CD4-positive, alpha-beta T cell treated with Interleukin-17A for 1 hour (primary cell): ENCODE results near the gene PCCB.
"Not testable (repeated sequence)": the region's sequence is repeated elsewhere in the genome, so short reads cannot be mapped to it uniquely, and the experiment has no call there.

Experiments used
- DNase-seq: peaks from one replicate; pipeline ENCODE4 v3.0.0-alpha.2; 2020

Gene PCCB

GRCh38 chr3:136329593-136329992, 79.5 kb downstream of the PCCB start:
- no peak for DNase-seq

GRCh38 chr3:136330900-136331299, 80.8 kb downstream of the PCCB start:
- no peak for DNase-seq

GRCh38 chr3:136332302-136332701, 82.2 kb downstream of the PCCB start:
- no peak for DNase-seq

GRCh38 chr3:136332776-136333175, 82.6 kb downstream of the PCCB start:
- no peak for DNase-seq

GRCh38 chr3:136334209-136334608, 84.1 kb downstream of the PCCB start:
- DNase-seq: no peak

- not testable (repeated sequence) for DNase-seq
These were observed 84.6 kb downstream of the PCCB start for GRCh38 chr3:136334726-136335125.

GRCh38 chr3:136336329-136337100, 86.4 kb downstream of the PCCB start:
- DNase-seq: no peak

- no peak for DNase-seq
These were observed 93.3 kb downstream of the PCCB start for GRCh38 chr3:136343446-136343845.

- DNase-seq: no peak
These were observed 93.9 kb downstream of the PCCB start for GRCh38 chr3:136343873-136344555.

GRCh38 chr3:136346486-136346885, 96.3 kb downstream of the PCCB start:
- DNase-seq: no peak

- no peak for DNase-seq
These were observed 100.0 kb downstream of the PCCB start for GRCh38 chr3:136350132-136350531.

- no peak for DNase-seq
These were observed 100.4 kb downstream of the PCCB start for GRCh38 chr3:136350557-136350956.

- DNase-seq: no peak
These were observed 101.2 kb downstream of the PCCB start for GRCh38 chr3:136351351-136351750.

GRCh38 chr3:136351905-136352304, 101.8 kb downstream of the PCCB start:
- DNase-seq: no peak

- no peak for DNase-seq
These were observed 103.3 kb downstream of the PCCB start for GRCh38 chr3:136353461-136353860.

- no peak for DNase-seq
These were observed 116.1 kb downstream of the PCCB start for GRCh38 chr3:136366289-136366688.

GRCh38 chr3:136375800-136376199, 125.7 kb downstream of the PCCB start:
- not testable (repeated sequence) for DNase-seq

GRCh38 chr3:136377508-136377907, 127.4 kb downstream of the PCCB start:
- DNase-seq: no peak

- DNase-seq: no peak
These were observed 127.9 kb downstream of the PCCB start for GRCh38 chr3:136378011-136378410.
